ENCODE data around the gene ZNF3. TPM values are rescaled to one million over a fixed set of nuclear protein-coding genes. Genes with fewer than 3 reads are reported as not detected.
A peak's percentile ranks its signal among the peaks of the same experiment; 100 is the strongest.

ZNF3 gene
- total RNA-seq, 4 donors from 2014 or later, result 31.4 to 42.3 (median 36.1) TPM

GRCh38 chr7:100126931-100127865, 45.7 kb upstream of the ZNF3 start, which contains the start of gene MBLAC1:
Gene MBLAC1 (plus strand): TSS chr7:100126967. CDS start chr7:100127396, 429 bp downstream.
- Histone ChIP-seq H3K4me1 (peaks cover 6 to 22% of the 10 kb centered on the region in 2 donors), H3K36me3 (no peaks in the 10 kb centered on the region)
- intact Hi-C loops (cut with DNase I), result loop anchor here (5.0 kb wide), 1 partner anchor 35 kb away; no protein-coding TSS in a partner anchor

GRCh38 chr7:100126239-100126930, 44.9 kb upstream of the ZNF3 start:
- peak overlapping the region; percentile 93 to 100 (median 97) for H3K27ac ChIP-seq
- no peak for TF ChIP-seq CTCF (IDR thresholded peaks at IDR 0.05)
- no peak for TF ChIP-seq POLR2A (IDR thresholded peaks at IDR 0.05)
- peak; percentile 80 to 84 for DNase-seq
- intact Hi-C loops (cut with DNase I), result loop anchor here (5.0 kb wide), 1 partner anchor 34 kb away; no protein-coding TSS in a partner anchor
- no peaks in the 10 kb centered on the region for H3K27me3 ChIP-seq
- H3K9me3 ChIP-seq, result no peaks in the 10 kb centered on the region
- peaks cover 6 to 22% of the 10 kb centered on the region in 2 donors for H3K4me1 ChIP-seq
- WGBS, 2 donors, result 17 to 19% methylated on average over 29 of the region's 29 CpGs
- no peaks in the 10 kb centered on the region for H3K36me3 ChIP-seq
- peak overlapping the region; percentile 86 to 99 (median 93) for H3K4me3 ChIP-seq (replicated peaks in 1 of 3)

More at GRCh38 chr7:100126931-100127865, 45.7 kb upstream of the ZNF3 start, which contains the start of gene MBLAC1:
- no peaks in the 10 kb centered on the region for H3K27me3 ChIP-seq
- peak within 1 kb of the TSS; percentile 93 to 100 (median 97) for H3K27ac ChIP-seq
- H3K9me3 ChIP-seq, result no peaks in the 10 kb centered on the region
- H3K4me3 ChIP-seq (replicated peaks in 1 of 3), result peak within 1 kb of the TSS; percentile 86 to 99 (median 93)
- TF ChIP-seq CTCF (IDR thresholded peaks at IDR 0.05) (no peak), POLR2A (IDR thresholded peaks at IDR 0.05) (peak in 1 of 2 donors; percentile 54)
- peak; percentile 88 to 89 for DNase-seq
- 1% methylated on average over 28 to 38 of the region's 85 CpGs for WGBS, 2 donors

GRCh38 chr7:100124301-100125230, 43.0 kb upstream of the ZNF3 start:
- intact Hi-C loops (cut with DNase I), result loop anchor here (5.0 kb wide), 1 partner anchor 32 kb away; no protein-coding TSS in a partner anchor

More at GRCh38 chr7:100124301-100125230, 43.0 kb upstream of the ZNF3 start:
- Histone ChIP-seq H3K27ac (no peak overlapping the region), H3K4me3 (replicated peaks in 1 of 3) (no peak overlapping the region), H3K9me3 (no peaks in the 10 kb centered on the region), H3K4me1 (peaks cover 13 to 26% of the 10 kb centered on the region in 2 donors), H3K27me3 (no peaks in the 10 kb centered on the region), H3K36me3 (no peaks in the 10 kb centered on the region)
- DNase-seq, result no peak
- WGBS, 2 donors, result 81 to 84% methylated on average over 4 of the region's 4 CpGs
- no peak for TF ChIP-seq CTCF (IDR thresholded peaks at IDR 0.05)
- no peak for TF ChIP-seq POLR2A (IDR thresholded peaks at IDR 0.05)
